Measurements from ENCODE around the gene RNU1-1. TPM values are rescaled to one million over a fixed set of nuclear protein-coding genes. Genes with fewer than 3 reads are reported as not detected.
A peak's percentile ranks its signal among the peaks of the same experiment; 100 is the strongest.
"Not testable (repeated sequence)": the region's sequence is repeated elsewhere in the genome, so short reads cannot be mapped to it uniquely, and the experiment has no call there.

Gene RNU1-1
- polyA plus RNA-seq, 1 experiment: not detected

DNA sequence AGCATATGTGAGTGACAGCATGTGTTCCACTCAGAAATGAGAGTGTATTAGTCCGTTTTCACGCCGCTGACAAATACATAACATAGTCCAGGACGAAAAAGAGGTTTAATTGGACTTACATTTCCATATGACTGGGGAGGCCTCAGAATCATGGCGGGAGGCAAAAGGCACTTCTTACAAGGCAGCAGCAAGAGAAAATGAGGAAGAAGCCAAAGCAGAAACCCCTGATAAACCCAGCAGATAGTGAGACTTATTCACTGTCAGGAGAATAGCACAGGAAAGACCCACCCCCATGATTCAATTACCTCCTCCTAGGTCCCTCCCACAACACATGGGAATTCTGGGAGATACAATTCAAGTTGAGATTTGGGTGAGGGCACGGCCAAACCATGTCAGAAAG, 23.4 kb upstream of the RNU1-1 start:
- CTCF ChIA-PET; H3K4me3 ChIP-seq (ENCODE audit: low read depth, low read length); H3K9me3 ChIP-seq (ENCODE audit: control insufficient read depth, insufficient read depth, low read length); H3K27ac ChIP-seq (ENCODE audit: low read depth, low read length); DNase-seq (ENCODE audit: low read depth, low spot score); POLR2A ChIA-PET: not testable (repeated sequence)
- peaks cover 11% of the 10 kb centered on the region for H3K27me3 ChIP-seq (ENCODE audit: control insufficient read depth, insufficient read depth, low read length)

GRCh38 chr1:16536796-16537195, 22.7 kb upstream of the RNU1-1 start:
- DNase-seq (ENCODE audit: low read depth, low spot score); H3K9me3 ChIP-seq (ENCODE audit: control insufficient read depth, insufficient read depth, low read length); CTCF ChIA-PET; H3K4me3 ChIP-seq (ENCODE audit: low read depth, low read length); H3K27ac ChIP-seq (ENCODE audit: low read depth, low read length); POLR2A ChIA-PET: not testable (repeated sequence)
- peaks cover 13% of the 10 kb centered on the region for H3K27me3 ChIP-seq (ENCODE audit: control insufficient read depth, insufficient read depth, low read length)

GRCh38 chr1:16535898-16536297, 21.8 kb upstream of the RNU1-1 start:
- H3K27ac ChIP-seq (ENCODE audit: low read depth, low read length); DNase-seq (ENCODE audit: low read depth, low spot score); H3K4me3 ChIP-seq (ENCODE audit: low read depth, low read length); POLR2A ChIA-PET; CTCF ChIA-PET; H3K9me3 ChIP-seq (ENCODE audit: control insufficient read depth, insufficient read depth, low read length): not testable (repeated sequence)
- H3K27me3 ChIP-seq (ENCODE audit: control insufficient read depth, insufficient read depth, low read length): peaks cover 13% of the 10 kb centered on the region

DNA sequence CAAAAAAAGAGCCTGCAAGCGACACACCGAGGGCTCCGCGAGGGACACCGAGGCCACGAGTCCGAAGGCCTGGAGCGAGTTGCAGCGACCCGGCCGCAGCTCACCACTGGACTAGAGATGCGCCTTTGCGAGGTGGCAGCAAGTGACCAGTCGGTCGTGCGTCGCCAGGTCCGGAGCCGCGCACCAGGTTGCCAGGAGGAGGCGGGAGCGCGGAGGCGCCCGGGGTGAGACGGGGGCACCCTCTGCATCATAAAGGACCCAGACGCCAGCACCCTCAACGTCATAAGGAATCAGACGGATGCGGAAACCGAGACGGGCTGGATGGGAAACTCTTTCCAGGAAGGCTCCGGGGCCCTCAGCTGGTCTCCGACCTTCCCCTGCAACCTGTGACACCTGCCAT, 21.4 kb upstream of the RNU1-1 start:
- POLR2A ChIA-PET; H3K27ac ChIP-seq (ENCODE audit: low read depth, low read length); H3K9me3 ChIP-seq (ENCODE audit: control insufficient read depth, insufficient read depth, low read length); DNase-seq (ENCODE audit: low read depth, low spot score); CTCF ChIA-PET: not testable (repeated sequence)
- Histone ChIP-seq H3K27me3 (ENCODE audit: control insufficient read depth, insufficient read depth, low read length) (peaks cover 13% of the 10 kb centered on the region), H3K4me3 (ENCODE audit: low read depth, low read length) (peak overlapping the region; percentile 13; the same call in 1 of the 2 replicates)

DNA sequence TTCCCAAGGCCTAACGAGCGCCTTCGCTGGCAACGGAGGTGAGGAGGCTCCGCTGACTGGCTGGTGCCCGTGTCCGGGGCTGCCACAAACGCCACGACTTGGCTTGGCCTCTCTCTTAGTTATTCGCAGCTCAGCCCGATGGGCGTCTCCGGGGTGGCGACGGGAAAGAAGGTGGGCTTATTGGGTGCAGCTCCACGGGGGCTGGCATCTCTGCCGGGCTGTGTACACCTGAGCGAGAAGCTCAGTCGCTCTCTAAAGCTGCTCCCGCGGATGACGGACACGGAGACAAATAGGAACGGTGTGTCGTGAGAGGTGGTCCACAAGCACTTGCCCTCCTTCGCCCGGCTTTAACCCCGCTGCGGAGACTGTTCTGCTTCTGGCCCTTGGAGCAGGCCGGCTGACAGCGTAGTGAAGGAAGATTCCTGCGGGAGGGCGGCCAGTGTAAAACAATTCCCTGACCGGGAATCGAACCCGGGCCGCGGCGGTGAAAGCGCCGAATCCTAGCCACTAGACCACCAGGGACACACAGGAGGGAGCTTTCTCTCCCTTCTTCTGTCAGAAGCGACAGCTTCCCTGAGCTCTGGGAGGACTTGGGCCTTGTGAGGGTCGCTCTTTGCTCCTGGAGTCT, 20.9 kb upstream of the RNU1-1 start:
- peak; percentile 16 for DNase-seq (ENCODE audit: low read depth, low spot score)
- H3K27ac ChIP-seq (ENCODE audit: low read depth, low read length); H3K9me3 ChIP-seq (ENCODE audit: control insufficient read depth, insufficient read depth, low read length); H3K4me3 ChIP-seq (ENCODE audit: low read depth, low read length); POLR2A ChIA-PET; CTCF ChIA-PET: not testable (repeated sequence)
- H3K27me3 ChIP-seq (ENCODE audit: control insufficient read depth, insufficient read depth, low read length): peaks cover 15% of the 10 kb centered on the region

DNA sequence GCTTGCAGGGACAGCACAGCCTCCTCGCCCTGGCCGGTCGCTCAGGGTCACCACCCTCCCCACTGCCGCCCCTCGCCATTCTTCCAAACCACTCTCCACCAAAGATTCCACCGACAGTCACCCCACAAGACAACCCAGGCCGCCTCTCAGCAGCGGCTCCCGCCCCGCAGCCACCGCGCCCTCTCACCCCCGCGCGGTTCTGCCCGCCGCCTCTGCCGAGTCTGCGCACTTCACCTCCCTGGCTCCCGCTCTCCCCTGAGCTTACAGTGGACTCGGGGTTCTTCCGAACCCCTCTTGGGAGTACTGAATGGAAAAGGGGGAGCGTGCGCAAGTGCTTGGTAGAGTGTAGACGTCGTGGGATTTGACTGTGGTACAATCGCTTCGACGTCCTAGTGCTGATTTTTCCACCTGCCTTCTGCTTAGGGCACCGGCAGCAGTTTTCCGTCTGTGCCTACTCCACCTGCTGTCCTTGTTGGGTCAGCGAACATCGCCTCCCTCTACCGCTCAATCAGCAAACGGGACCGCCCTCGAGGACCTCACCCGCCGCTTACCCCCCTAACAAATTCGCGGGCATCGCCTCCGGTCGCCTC, 20.2 kb upstream of the RNU1-1 start:
- peaks cover 15% of the 10 kb centered on the region for H3K27me3 ChIP-seq (ENCODE audit: control insufficient read depth, insufficient read depth, low read length)
- POLR2A ChIA-PET; CTCF ChIA-PET; H3K27ac ChIP-seq (ENCODE audit: low read depth, low read length); H3K9me3 ChIP-seq (ENCODE audit: control insufficient read depth, insufficient read depth, low read length); H3K4me3 ChIP-seq (ENCODE audit: low read depth, low read length); DNase-seq (ENCODE audit: low read depth, low spot score): not testable (repeated sequence)

- CTCF ChIA-PET; DNase-seq (ENCODE audit: low read depth, low spot score); H3K9me3 ChIP-seq (ENCODE audit: control insufficient read depth, insufficient read depth, low read length); H3K27ac ChIP-seq (ENCODE audit: low read depth, low read length); H3K4me3 ChIP-seq (ENCODE audit: low read depth, low read length); POLR2A ChIA-PET: not testable (repeated sequence)
- peaks cover 15% of the 10 kb centered on the region for H3K27me3 ChIP-seq (ENCODE audit: control insufficient read depth, insufficient read depth, low read length)
These were observed 18.3 kb upstream of the RNU1-1 start for GRCh38 chr1:16532235-16532991.

DNA sequence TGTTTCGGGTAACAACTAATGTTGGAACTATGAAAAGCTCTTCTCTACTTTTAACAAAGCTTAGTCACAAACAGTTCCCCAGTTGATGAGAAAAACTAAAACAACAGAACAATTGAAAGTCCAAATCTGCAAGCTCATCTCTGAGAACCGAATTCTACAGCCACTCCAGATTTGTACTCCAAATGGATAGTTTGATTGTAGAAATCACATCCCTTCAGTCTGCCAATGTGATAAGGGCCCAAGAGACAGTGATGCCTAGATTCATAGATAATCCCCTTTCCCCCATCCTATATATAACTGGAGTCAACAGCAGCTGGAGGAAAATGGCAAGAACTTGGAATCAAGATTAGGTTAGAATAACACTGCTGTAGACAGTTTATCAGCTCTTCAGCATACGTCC, 14.3 kb upstream of the RNU1-1 start:
- POLR2A ChIA-PET; H3K4me3 ChIP-seq (ENCODE audit: low read depth, low read length); CTCF ChIA-PET; H3K9me3 ChIP-seq (ENCODE audit: control insufficient read depth, insufficient read depth, low read length); DNase-seq (ENCODE audit: low read depth, low spot score); H3K27ac ChIP-seq (ENCODE audit: low read depth, low read length): not testable (repeated sequence)
- peaks cover 13% of the 10 kb centered on the region for H3K27me3 ChIP-seq (ENCODE audit: control insufficient read depth, insufficient read depth, low read length)

GRCh38 chr1:16525769-16526168, 11.7 kb upstream of the RNU1-1 start:
- POLR2A ChIA-PET; H3K27ac ChIP-seq (ENCODE audit: low read depth, low read length); DNase-seq (ENCODE audit: low read depth, low spot score); CTCF ChIA-PET; H3K9me3 ChIP-seq (ENCODE audit: control insufficient read depth, insufficient read depth, low read length); H3K4me3 ChIP-seq (ENCODE audit: low read depth, low read length): not testable (repeated sequence)
- peaks cover 29% of the 10 kb centered on the region for H3K27me3 ChIP-seq (ENCODE audit: control insufficient read depth, insufficient read depth, low read length)

DNA sequence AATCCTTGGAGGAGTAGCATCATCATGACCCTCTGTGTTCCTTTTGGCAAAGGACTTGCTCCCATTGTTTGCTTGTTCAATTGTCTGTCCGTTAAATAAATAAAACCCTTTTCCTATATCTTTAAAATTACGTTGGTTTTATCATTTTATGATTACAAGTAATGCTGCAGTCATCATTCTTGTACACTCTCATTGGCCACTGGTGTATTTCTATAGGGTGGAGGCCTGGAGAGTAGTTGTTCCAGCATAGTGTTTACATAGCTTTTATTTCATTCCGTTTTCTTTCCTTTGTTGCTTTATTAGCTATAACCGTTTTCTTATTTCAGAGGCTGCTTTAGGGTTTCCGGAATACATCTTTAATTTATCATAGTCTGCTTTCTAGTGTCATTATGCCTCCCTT, 7.6 kb upstream of the RNU1-1 start:
- H3K4me3 ChIP-seq (ENCODE audit: low read depth, low read length); H3K9me3 ChIP-seq (ENCODE audit: control insufficient read depth, insufficient read depth, low read length); CTCF ChIA-PET; H3K27ac ChIP-seq (ENCODE audit: low read depth, low read length); DNase-seq (ENCODE audit: low read depth, low spot score): not testable (repeated sequence)
- peaks cover 34% of the 10 kb centered on the region for H3K27me3 ChIP-seq (ENCODE audit: control insufficient read depth, insufficient read depth, low read length)
- POLR2A ChIA-PET: interaction anchor here (0.6 kb wide), 1 partner anchor 22 kb away, joined by 5 read pairs; no protein-coding TSS in a partner anchor
